HL-60/S4 (cell line): ENCODE results near the gene SIPA1.
"Not testable (repeated sequence)": the region's sequence is repeated elsewhere in the genome, so short reads cannot be mapped to it uniquely, and the experiment has no call there.

Experiments
- in situ Hi-C: fragments of 300-500 bp; cut with MboI; formaldehyde crosslinking; loops from 2 replicates; pipeline ENCODE4 v1.14.3; 2022; ENCODE audit warnings: low sequenced_read_pairs

SIPA1 gene

GRCh38 chr11:65658174-65659021, 20.5 kb downstream of the SIPA1 start:
- in situ Hi-C loops: no loop called here

GRCh38 chr11:65660038-65660437, 22.1 kb downstream of the SIPA1 start:
- in situ Hi-C loops: no loop called here

GRCh38 chr11:65660908-65661307, 23.0 kb downstream of the SIPA1 start:
- in situ Hi-C loops: not testable (repeated sequence)

GRCh38 chr11:65661599-65662246, 23.8 kb downstream of the SIPA1 start:
- in situ Hi-C loops: no loop called here

- in situ Hi-C loops: no loop called here
These were observed 24.4 kb downstream of the SIPA1 start for GRCh38 chr11:65662247-65662798.

GRCh38 chr11:65662799-65663638, 25.1 kb downstream of the SIPA1 start, which contains the start of gene RELA:
Gene RELA (minus strand): TSS chr11:65662916. CDS start chr11:65662832, 84 bp downstream.
- in situ Hi-C loops: no loop called here

- in situ Hi-C loops: no loop called here
These were observed 25.8 kb downstream of the SIPA1 start for GRCh38 chr11:65663639-65664200.

- in situ Hi-C loops: no loop called here
These were observed 34.4 kb downstream of the SIPA1 start for GRCh38 chr11:65672180-65672860.

GRCh38 chr11:65672982-65673381, 35.1 kb downstream of the SIPA1 start:
- in situ Hi-C loops: no loop called here

- in situ Hi-C loops: no loop called here
These were observed 42.4 kb downstream of the SIPA1 start for GRCh38 chr11:65680192-65680743.

GRCh38 chr11:65683480-65683879, 45.6 kb downstream of the SIPA1 start:
- in situ Hi-C loops: not testable (repeated sequence)

GRCh38 chr11:65685981-65686380, 48.1 kb downstream of the SIPA1 start:
- in situ Hi-C loops: no loop called here

GRCh38 chr11:65691847-65692246, 53.9 kb downstream of the SIPA1 start:
- in situ Hi-C loops: not testable (repeated sequence)

- in situ Hi-C loops: no loop called here
These were observed 54.5 kb downstream of the SIPA1 start for GRCh38 chr11:65692367-65692766.

GRCh38 chr11:65695459-65696241, 57.7 kb downstream of the SIPA1 start:
- in situ Hi-C loops: no loop called here

- in situ Hi-C loops: no loop called here
These were observed 59.1 kb downstream of the SIPA1 start for GRCh38 chr11:65696802-65697552.

GRCh38 chr11:65698205-65698604, 60.3 kb downstream of the SIPA1 start:
- in situ Hi-C loops: no loop called here

GRCh38 chr11:65699306-65699705, 61.4 kb downstream of the SIPA1 start:
- in situ Hi-C loops: no loop called here
